WTC11 (cell line): ENCODE results near the gene SUSD6. TPM values are rescaled to one million over a fixed set of nuclear protein-coding genes. Genes with fewer than 3 reads are reported as not detected.

ENCODE experiments used
- ATAC-seq: fragments of 200-7000 bp; cut with Tn5 transposase; 2 replicates; pipeline ENCODE4 v1.10.0; 2021; ENCODE audit warnings: mild to moderate bottlenecking, moderate library complexity
- CTCF ChIA-PET: fragments of 300-600 bp; sonication (Branson Sonifier 250); formaldehyde crosslinking; loops from one replicate; lab custom pipeline; 2021; ENCODE audit warnings: antibody characterized with exemption; lab: Charles Lee
- POLR2A ChIA-PET: fragments of 350-600 bp; sonication (Branson Sonifier 250); formaldehyde crosslinking; loops from one replicate; lab custom pipeline; 2021; ENCODE audit warnings: antibody characterized with exemption; lab: Charles Lee
- DNase-seq: peaks from one replicate; pipeline ENCODE4 v3.0.0; 2021; ENCODE audit warnings: low spot score
- H3K27ac Mint-ChIP-seq: 2 replicates; pipeline ENCODE4 v1.8.0; 2021; ENCODE audit warnings: mixed read lengths
- H3K27me3 Mint-ChIP-seq: 2 replicates; pipeline ENCODE4 v1.8.0; 2021; ENCODE audit warnings: low read depth, mild to moderate bottlenecking, moderate library complexity, mixed read lengths
- H3K36me3 Mint-ChIP-seq: 2 replicates; pipeline ENCODE4 v1.8.0; 2021; ENCODE audit warnings: mixed read lengths
- H3K4me1 Mint-ChIP-seq: 2 replicates; pipeline ENCODE4 v1.8.0; 2022; ENCODE audit warnings: mixed read lengths
- H3K4me3 Mint-ChIP-seq: 2 replicates; pipeline ENCODE4 v1.8.0; 2021; ENCODE audit warnings: mild to moderate bottlenecking, moderate library complexity, mixed read lengths
- H3K9me3 Mint-ChIP-seq: 2 replicates; pipeline ENCODE4 v1.8.0; 2021; ENCODE audit warnings: mixed read lengths
- ELF4 ChIP-seq: sonication (generic); formaldehyde crosslinking; IDR thresholded peaks from 2 replicates; pipeline ENCODE4 v1.8.1; 2022; ENCODE audit warnings: low read depth, mild to moderate bottlenecking, moderate library complexity, missing genetic modification reagents
- EMX1 ChIP-seq: fragments of 250-450 bp; sonication (Bioruptor Pico); IDR thresholded peaks from 2 replicates; pipeline ENCODE4 v1.8.0; 2021; ENCODE audit warnings: mild to moderate bottlenecking
- ETV6 ChIP-seq: sonication (generic); formaldehyde crosslinking; IDR thresholded peaks from 2 replicates; pipeline ENCODE4 v1.8.1; 2022; ENCODE audit warnings: mild to moderate bottlenecking, missing genetic modification reagents
- GABPB1 ChIP-seq: sonication (generic); formaldehyde crosslinking; IDR thresholded peaks from 2 replicates; pipeline ENCODE4 v1.8.1; 2023; ENCODE audit warnings: mild to moderate bottlenecking, missing genetic modification reagents
- GTF2I ChIP-seq: fragments of 250-450 bp; sonication (Bioruptor Pico); conservative IDR thresholded peaks from 2 replicates; pipeline ENCODE4 v1.4.0; 2021; ENCODE audit warnings: mild to moderate bottlenecking
- HMGA2 ChIP-seq: fragments of 250-450 bp; sonication (Bioruptor Pico); IDR thresholded peaks from 2 replicates; pipeline ENCODE4 v1.4.0; 2021; ENCODE audit warnings: mild to moderate bottlenecking, moderate library complexity
- KAT7 ChIP-seq: sonication (generic); formaldehyde crosslinking; IDR thresholded peaks from 2 replicates; pipeline ENCODE4 v1.8.1; 2023; ENCODE audit warnings: missing genetic modification reagents, mild to moderate bottlenecking, borderline replicate concordance
- MYBL2 ChIP-seq: sonication (generic); formaldehyde crosslinking; IDR thresholded peaks from 2 replicates; pipeline ENCODE4 v1.8.1; 2023; ENCODE audit warnings: mild to moderate bottlenecking, moderate library complexity, missing genetic modification reagents
- NFE2L1 ChIP-seq: sonication (generic); formaldehyde crosslinking; IDR thresholded peaks from 2 replicates; pipeline ENCODE4 v1.8.1; 2023; ENCODE audit warnings: missing genetic modification reagents
- NFYB ChIP-seq: sonication (generic); formaldehyde crosslinking; conservative IDR thresholded peaks from 2 replicates; pipeline ENCODE4 v1.8.0; 2022; ENCODE audit warnings: low read depth, missing genetic modification reagents
- OVOL2 ChIP-seq: fragments of 250-450 bp; sonication (Bioruptor Pico); IDR thresholded peaks from 2 replicates; pipeline ENCODE4 v1.9.0; 2021; ENCODE audit warnings: mild to moderate bottlenecking, borderline replicate concordance
- ZNF317 ChIP-seq: sonication (generic); formaldehyde crosslinking; IDR thresholded peaks from 2 replicates; pipeline ENCODE4 v1.8.1; 2023; ENCODE audit warnings: low read depth, mild to moderate bottlenecking, moderate library complexity, missing genetic modification reagents, borderline replicate concordance
- total RNA-seq: library from RNA; stranded (reverse); gene quantifications from 3 replicates; pipeline ENCODE4 v1.2.3, GENCODE V29; 2021
- TF ChIP-seq, protein P1 (sequence below): sonication (generic); formaldehyde crosslinking; IDR thresholded peaks from 2 replicates; pipeline ENCODE4 v1.8.1; 2022; ENCODE audit warnings: mild to moderate bottlenecking, missing genetic modification reagents, moderate library complexity, borderline replicate concordance
- TF ChIP-seq, protein P2 (sequence below): fragments of 250-450 bp; sonication (Bioruptor Pico); IDR thresholded peaks from 2 replicates; pipeline ENCODE4 v1.9.0; 2021; ENCODE audit warnings: mild to moderate bottlenecking
- TF ChIP-seq, protein P3 (sequence below): sonication (generic); formaldehyde crosslinking; IDR thresholded peaks from 2 replicates; pipeline ENCODE4 v1.8.0; 2022; ENCODE audit warnings: mild to moderate bottlenecking, missing genetic modification reagents
- TF ChIP-seq, protein P4 (sequence below): fragments of 250-450 bp; sonication (Bioruptor Pico); conservative IDR thresholded peaks from 2 replicates; pipeline ENCODE4 v1.9.0; 2021; ENCODE audit warnings: mild to moderate bottlenecking

The SUSD6 gene
- total RNA-seq, 1 experiment from 2014 or later = 10.1 TPM

DNA sequence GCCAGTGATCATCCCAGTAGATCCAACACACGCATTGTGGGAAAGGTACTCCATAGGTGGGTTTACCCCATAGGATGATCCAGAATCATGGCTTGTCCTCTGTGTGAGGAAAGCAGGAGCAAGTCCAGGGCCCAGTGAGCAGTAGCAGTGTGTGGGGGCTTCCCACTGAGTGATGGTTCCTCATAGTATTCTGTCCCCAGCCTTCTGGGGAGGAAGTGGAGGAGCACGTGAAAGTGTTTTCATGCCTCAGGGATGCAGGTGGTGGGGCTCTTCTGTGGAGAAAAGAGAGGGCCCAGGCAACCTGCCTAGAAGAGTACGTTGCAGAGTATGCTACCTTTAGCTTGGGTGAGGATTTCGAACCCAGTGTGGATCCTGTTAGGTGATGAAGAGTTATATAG, 56.5 kb downstream of the SUSD6 start (continued):
- TF ChIP-seq, protein P1, sequence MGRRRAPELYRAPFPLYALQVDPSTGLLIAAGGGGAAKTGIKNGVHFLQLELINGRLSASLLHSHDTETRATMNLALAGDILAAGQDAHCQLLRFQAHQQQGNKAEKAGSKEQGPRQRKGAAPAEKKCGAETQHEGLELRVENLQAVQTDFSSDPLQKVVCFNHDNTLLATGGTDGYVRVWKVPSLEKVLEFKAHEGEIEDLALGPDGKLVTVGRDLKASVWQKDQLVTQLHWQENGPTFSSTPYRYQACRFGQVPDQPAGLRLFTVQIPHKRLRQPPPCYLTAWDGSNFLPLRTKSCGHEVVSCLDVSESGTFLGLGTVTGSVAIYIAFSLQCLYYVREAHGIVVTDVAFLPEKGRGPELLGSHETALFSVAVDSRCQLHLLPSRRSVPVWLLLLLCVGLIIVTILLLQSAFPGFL (CRISPR knock-in tag) = no peak
- TF ChIP-seq ZNF317 = no peak
- TF ChIP-seq, all 79 proteins: peak for 0

DNA sequence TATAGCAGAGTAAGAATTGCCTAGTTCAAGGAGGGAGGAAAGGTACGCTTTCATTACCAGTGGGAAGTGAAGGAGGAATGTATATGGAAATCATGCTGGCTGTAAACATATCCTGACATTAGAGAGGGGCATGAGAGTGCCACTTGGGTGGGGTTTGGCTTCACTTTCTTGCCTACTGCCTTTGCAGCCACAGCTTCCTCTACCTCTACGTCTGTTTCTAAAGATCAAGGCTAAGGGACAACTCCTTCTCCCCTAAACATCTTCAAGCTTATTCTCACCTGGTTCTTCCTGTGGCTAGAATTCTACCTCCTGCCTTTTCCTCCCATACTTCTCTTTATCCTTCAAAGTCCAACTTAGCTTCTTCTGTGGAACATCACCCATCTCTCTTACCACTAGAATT, 58.0 kb downstream of the SUSD6 start:
- Mint-ChIP-seq H3K9me3 (no peaks in the 10 kb centered on the region), H3K4me3 (no peak overlapping the region), H3K4me1 (peaks cover 35% of the 10 kb centered on the region), H3K27ac (no peak overlapping the region), H3K36me3 (no peaks in the 10 kb centered on the region), H3K27me3 (no peaks in the 10 kb centered on the region)
- POLR2A ChIA-PET = no interaction called here
- no peak for ATAC-seq
- no peak for DNase-seq
- no peak for TF ChIP-seq KAT7 (CRISPR knock-in tag)
- TF ChIP-seq GABPB1 = no peak
- no peak for TF ChIP-seq GTF2I (CRISPR knock-in tag)
- TF ChIP-seq ELF4 (CRISPR knock-in tag) = no peak
- TF ChIP-seq HMGA2 (CRISPR knock-in tag) = no peak
- TF ChIP-seq NFE2L1 (CRISPR knock-in tag) = no peak
- TF ChIP-seq, protein P2, sequence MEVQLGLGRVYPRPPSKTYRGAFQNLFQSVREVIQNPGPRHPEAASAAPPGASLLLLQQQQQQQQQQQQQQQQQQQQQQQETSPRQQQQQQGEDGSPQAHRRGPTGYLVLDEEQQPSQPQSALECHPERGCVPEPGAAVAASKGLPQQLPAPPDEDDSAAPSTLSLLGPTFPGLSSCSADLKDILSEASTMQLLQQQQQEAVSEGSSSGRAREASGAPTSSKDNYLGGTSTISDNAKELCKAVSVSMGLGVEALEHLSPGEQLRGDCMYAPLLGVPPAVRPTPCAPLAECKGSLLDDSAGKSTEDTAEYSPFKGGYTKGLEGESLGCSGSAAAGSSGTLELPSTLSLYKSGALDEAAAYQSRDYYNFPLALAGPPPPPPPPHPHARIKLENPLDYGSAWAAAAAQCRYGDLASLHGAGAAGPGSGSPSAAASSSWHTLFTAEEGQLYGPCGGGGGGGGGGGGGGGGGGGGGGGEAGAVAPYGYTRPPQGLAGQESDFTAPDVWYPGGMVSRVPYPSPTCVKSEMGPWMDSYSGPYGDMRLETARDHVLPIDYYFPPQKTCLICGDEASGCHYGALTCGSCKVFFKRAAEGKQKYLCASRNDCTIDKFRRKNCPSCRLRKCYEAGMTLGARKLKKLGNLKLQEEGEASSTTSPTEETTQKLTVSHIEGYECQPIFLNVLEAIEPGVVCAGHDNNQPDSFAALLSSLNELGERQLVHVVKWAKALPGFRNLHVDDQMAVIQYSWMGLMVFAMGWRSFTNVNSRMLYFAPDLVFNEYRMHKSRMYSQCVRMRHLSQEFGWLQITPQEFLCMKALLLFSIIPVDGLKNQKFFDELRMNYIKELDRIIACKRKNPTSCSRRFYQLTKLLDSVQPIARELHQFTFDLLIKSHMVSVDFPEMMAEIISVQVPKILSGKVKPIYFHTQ (CRISPR knock-in tag) = no peak
- TF ChIP-seq OVOL2 = no peak
- TF ChIP-seq ETV6 (CRISPR knock-in tag) = no peak
- TF ChIP-seq, protein P1 (CRISPR knock-in tag) = no peak
- TF ChIP-seq, protein P3, sequence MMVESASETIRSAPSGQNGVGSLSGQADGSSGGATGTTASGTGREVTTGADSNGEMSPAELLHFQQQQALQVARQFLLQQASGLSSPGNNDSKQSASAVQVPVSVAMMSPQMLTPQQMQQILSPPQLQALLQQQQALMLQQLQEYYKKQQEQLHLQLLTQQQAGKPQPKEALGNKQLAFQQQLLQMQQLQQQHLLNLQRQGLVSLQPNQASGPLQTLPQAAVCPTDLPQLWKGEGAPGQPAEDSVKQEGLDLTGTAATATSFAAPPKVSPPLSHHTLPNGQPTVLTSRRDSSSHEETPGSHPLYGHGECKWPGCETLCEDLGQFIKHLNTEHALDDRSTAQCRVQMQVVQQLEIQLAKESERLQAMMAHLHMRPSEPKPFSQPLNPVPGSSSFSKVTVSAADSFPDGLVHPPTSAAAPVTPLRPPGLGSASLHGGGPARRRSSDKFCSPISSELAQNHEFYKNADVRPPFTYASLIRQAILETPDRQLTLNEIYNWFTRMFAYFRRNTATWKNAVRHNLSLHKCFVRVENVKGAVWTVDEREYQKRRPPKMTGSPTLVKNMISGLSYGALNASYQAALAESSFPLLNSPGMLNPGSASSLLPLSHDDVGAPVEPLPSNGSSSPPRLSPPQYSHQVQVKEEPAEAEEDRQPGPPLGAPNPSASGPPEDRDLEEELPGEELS (CRISPR knock-in tag) = no peak
- TF ChIP-seq NFYB (CRISPR knock-in tag) = no peak
- TF ChIP-seq MYBL2 = no peak
- no peak for TF ChIP-seq EMX1 (CRISPR knock-in tag)
- TF ChIP-seq, protein P4, sequence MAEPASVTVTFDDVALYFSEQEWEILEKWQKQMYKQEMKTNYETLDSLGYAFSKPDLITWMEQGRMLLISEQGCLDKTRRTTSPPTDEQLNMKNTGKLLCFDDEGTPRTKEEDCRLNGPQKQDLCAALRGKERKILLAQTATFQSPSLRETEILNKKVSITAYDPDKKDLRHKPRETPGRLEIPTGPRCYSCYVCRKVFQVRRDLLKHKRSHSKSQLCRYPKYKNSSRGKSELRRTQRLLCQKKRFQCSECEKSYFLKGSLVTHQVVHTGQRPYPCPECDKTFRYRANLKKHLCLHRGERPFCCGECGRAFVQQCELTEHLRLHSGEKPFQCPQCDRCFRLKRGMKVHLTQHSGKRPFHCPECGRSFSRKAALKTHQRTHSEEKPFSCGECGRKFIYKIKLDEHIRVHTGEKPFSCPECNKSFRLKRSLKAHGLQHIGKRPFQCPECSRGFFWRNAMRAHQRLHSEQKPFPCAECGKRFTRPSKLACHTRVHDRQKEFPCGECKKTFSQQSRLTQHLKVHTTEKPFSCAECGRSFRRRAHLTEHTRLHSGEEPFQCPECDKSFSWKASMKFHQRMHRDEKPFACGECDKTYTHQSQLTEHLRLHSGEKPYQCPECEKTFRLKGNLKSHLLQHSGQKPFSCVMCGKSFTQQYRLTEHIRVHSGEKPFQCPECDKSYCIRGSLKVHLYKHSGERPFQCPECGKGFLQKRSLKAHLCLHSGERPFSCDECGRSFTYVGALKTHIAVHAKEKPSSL (CRISPR knock-in tag) = no peak
- CTCF ChIA-PET = interaction anchor here (1.1 kb wide), 1 partner anchor 33 kb away, joined by 3 read pairs; no protein-coding TSS in a partner anchor
